H1 (cell line): ENCODE measurements around the gene RINT1. TPM values are rescaled to one million over a fixed set of nuclear protein-coding genes. Genes with fewer than 3 reads are reported as not detected.

ENCODE experiments used
- CTCF ChIA-PET: fragments of 300-600 bp; sonication (Branson Sonifier 250); formaldehyde crosslinking; loops from one replicate; lab custom pipeline; 2021; ENCODE audit not compliant: partially characterized antibody; lab: Charles Lee
- POLR2A ChIA-PET: fragments of 300-600 bp; sonication (Branson Sonifier 250); formaldehyde crosslinking; loops from one replicate; lab custom pipeline; 2021; ENCODE audit warnings: inconsistent platforms; ENCODE audit not compliant: partially characterized antibody; lab: Charles Lee
- DNase-seq, 2 experiments: peaks; one replicate each; pipeline versions ENCODE4 v3.0.0 to v3.0.0-alpha.2; 2010 to 2022; ENCODE audit warnings: low spot score in 2 of 2, low read depth in 1 of 2, mixed read lengths in 1 of 2
- FAIRE-seq: peaks from 2 replicates; lab custom pipeline; 2011; peaks lifted over from hg19 to GRCh38; lab: Jason Lieb, UNC
- H2AFZ ChIP-seq: 2 replicates; pipeline ENCODE4 v1.8.1; 2012; ENCODE audit warnings: low read length, inconsistent platforms
- H2AK5ac ChIP-seq: 2 replicates; pipeline ENCODE4 v1.6.1; 2013; ENCODE audit warnings: low read depth, low read length
- H2BK120ac ChIP-seq: replicated peaks from 2 replicates; pipeline ENCODE3; 2013; ENCODE audit warnings: low read depth, low read length, inconsistent platforms
- H2BK12ac ChIP-seq: 2 replicates; pipeline ENCODE4 v1.6.1; 2013; ENCODE audit warnings: low read depth, low read length
- H2BK15ac ChIP-seq: 2 replicates; pipeline ENCODE4 v1.6.1; 2013; ENCODE audit warnings: low read length
- H2BK20ac ChIP-seq: 2 replicates; pipeline ENCODE4 v1.6.1; 2013; ENCODE audit warnings: low read length
- H2BK5ac ChIP-seq: 2 replicates; pipeline ENCODE4 v1.6.1; 2013; ENCODE audit warnings: low read depth, low read length
- H3K14ac ChIP-seq: 2 replicates; pipeline ENCODE4 v1.6.1; 2013; ENCODE audit warnings: inconsistent platforms; ENCODE audit not compliant: insufficient read length
- H3K18ac ChIP-seq: 2 replicates; pipeline ENCODE4 v1.6.1; 2013; ENCODE audit warnings: low read length; ENCODE audit errors: extremely low read depth
- H3K23ac ChIP-seq: 2 replicates; pipeline ENCODE4 v1.6.1; 2013; ENCODE audit warnings: inconsistent platforms; ENCODE audit not compliant: insufficient read length
- H3K23me2 ChIP-seq: 2 replicates; pipeline ENCODE4 v1.6.1; 2013; ENCODE audit warnings: low read depth, low read length
- H3K27ac ChIP-seq: 2 replicates; pipeline ENCODE4 v1.6.1; 2011; ENCODE audit warnings: low read depth, low read length, inconsistent platforms
- H3K27me3 ChIP-seq, 4 experiments: replicated peaks in 1 of 4; 1 replicate in 1 of 4; 2 replicates in 3 of 4; pipeline versions ENCODE4 v1.6.1 to v1.8.1; 2011 to 2013; ENCODE audit warnings: low read length in 3 of 4, mild to moderate bottlenecking in 3 of 4, inconsistent platforms in 2 of 4, mixed read lengths in 2 of 4, moderate library complexity in 1 of 4; ENCODE audit not compliant: control insufficient read depth in 3 of 4, insufficient read depth in 3 of 4; ENCODE audit errors: extremely low read depth in 1 of 4
- H3K36me3 ChIP-seq, 4 experiments: 2 replicates each; pipeline versions ENCODE4 v1.6.1 to v1.8.1; 2011 to 2013; ENCODE audit warnings: mild to moderate bottlenecking in 4 of 4, low read length in 3 of 4, moderate library complexity in 2 of 4, control low read depth in 1 of 4, inconsistent platforms in 1 of 4; ENCODE audit not compliant: insufficient read depth in 4 of 4, control insufficient read depth in 2 of 4
- H3K4ac ChIP-seq: replicated peaks from 2 replicates; pipeline ENCODE3; 2013; ENCODE audit warnings: low read length, low read depth, mixed read lengths, inconsistent platforms; ENCODE audit not compliant: insufficient read length
- H3K4me1 ChIP-seq, 4 experiments: replicated peaks in 1 of 4; 1 replicate in 1 of 4; 2 replicates in 3 of 4; pipeline versions ENCODE4 v1.6.1 to v1.8.1; 2011 to 2013; ENCODE audit warnings: low read length in 3 of 4, inconsistent platforms in 2 of 4, mixed read lengths in 1 of 4; ENCODE audit not compliant: insufficient read depth in 4 of 4, control insufficient read depth in 3 of 4
- H3K4me2 ChIP-seq, 2 experiments: 2 replicates each; pipeline versions ENCODE4 v1.6.1 to v1.8.1; 2011 to 2013; ENCODE audit warnings: low read depth in 2 of 2, low read length in 2 of 2, control low read depth in 1 of 2, inconsistent platforms in 1 of 2, mild to moderate bottlenecking in 1 of 2; ENCODE audit not compliant: insufficient read depth in 1 of 2
- H3K4me3 ChIP-seq, 4 experiments: fragments of 200-600, 300-600 bp in 1 of 4; sonication (generic), shearing (Covaris generic), sonication (Bioruptor Twin) in 1 of 4; 2 replicates each; pipeline versions ENCODE4 v1.5.1 to v1.8.1; 2011 to 2016; ENCODE audit warnings: low read length in 4 of 4, low read depth in 3 of 4, control low read depth in 2 of 4, inconsistent platforms in 2 of 4, mild to moderate bottlenecking in 2 of 4, mixed read lengths in 1 of 4, moderate library complexity in 1 of 4; ENCODE audit not compliant: insufficient read depth in 2 of 4; ENCODE audit errors: extremely low read depth in 1 of 4
- H3K56ac ChIP-seq: replicated peaks from 2 replicates; pipeline ENCODE3; 2013; ENCODE audit warnings: low read depth, mild to moderate bottlenecking, mixed read lengths, low read length, inconsistent platforms; ENCODE audit not compliant: insufficient read length
- H3K79me1 ChIP-seq: 2 replicates; pipeline ENCODE4 v1.6.1; 2013; ENCODE audit warnings: low read depth, low read length, control low read depth
- H3K79me2 ChIP-seq, 2 experiments: 2 replicates each; pipeline versions ENCODE4 v1.6.1 to v1.8.1; 2012 to 2013; ENCODE audit warnings: low read length in 2 of 2, mild to moderate bottlenecking in 2 of 2, inconsistent platforms in 1 of 2; ENCODE audit not compliant: insufficient read depth in 2 of 2, control insufficient read depth in 1 of 2
- H3K9ac ChIP-seq, 4 experiments: replicated peaks in 1 of 4; 1 replicate in 1 of 4; 2 replicates in 3 of 4; pipeline versions ENCODE4 v1.6.1 to v1.8.1; 2011 to 2013; ENCODE audit warnings: low read depth in 3 of 4, low read length in 3 of 4, control low read depth in 2 of 4, mild to moderate bottlenecking in 2 of 4, moderate library complexity in 2 of 4, inconsistent platforms in 1 of 4; ENCODE audit errors: extremely low read depth in 1 of 4
- H3K9me3 ChIP-seq, 2 experiments: 2 replicates each; pipeline versions ENCODE4 v1.6.1 to v1.8.1; 2012 to 2013; ENCODE audit warnings: mild to moderate bottlenecking in 2 of 2, moderate library complexity in 2 of 2, control low read depth in 1 of 2, inconsistent platforms in 1 of 2, low read depth in 1 of 2, low read length in 1 of 2, mixed read lengths in 1 of 2; ENCODE audit not compliant: insufficient read depth in 2 of 2
- H4K20me1 ChIP-seq, 2 experiments: replicated peaks in 1 of 2; 2 replicates each; pipeline versions ENCODE3 to v1.8.1; 2011 to 2013; ENCODE audit warnings: inconsistent platforms in 2 of 2, low read length in 2 of 2, mild to moderate bottlenecking in 1 of 2; ENCODE audit not compliant: insufficient read depth in 2 of 2, control insufficient read depth in 1 of 2
- H4K5ac ChIP-seq: 2 replicates; pipeline ENCODE4 v1.6.1; 2013; ENCODE audit warnings: low read length, low read depth, mixed read lengths, inconsistent platforms; ENCODE audit not compliant: insufficient read length
- H4K8ac ChIP-seq: 2 replicates; pipeline ENCODE4 v1.8.0; 2013; ENCODE audit warnings: mild to moderate bottlenecking, moderate library complexity, low read length, inconsistent platforms; ENCODE audit not compliant: insufficient read depth; ENCODE audit errors: extremely low read depth
- H4K91ac ChIP-seq: replicated peaks from 2 replicates; pipeline ENCODE3; 2013; ENCODE audit warnings: low read length, mixed read lengths, inconsistent platforms; ENCODE audit not compliant: insufficient read length
- RXRA ChIP-seq: IDR thresholded peaks from 2 replicates; pipeline ENCODE4 v1.6.1; 2011; ENCODE audit warnings: low read depth, mild to moderate bottlenecking, low read length, moderate library complexity; ENCODE audit not compliant: insufficient read depth
- WGBS, 2 experiments: shearing (Covaris generic) in 1 of 2; methylation state at CpG; one replicate each; pipeline versions ENCODE4 v1.1.6 to v1.1.7; 2013 to 2015; ENCODE audit warnings: low lambda C conversion rate in 2 of 2, mixed read lengths in 2 of 2, inconsistent platforms in 1 of 2, low coverage in 1 of 2, missing lambda C conversion rate in 1 of 2; ENCODE audit not compliant: insufficient replicate concordance in 2 of 2, insufficient coverage in 1 of 2, insufficient read length in 1 of 2; ENCODE audit errors: extremely low coverage in 1 of 2, missing lambda C conversion rate in 1 of 2; 5-methylcytosine and 5-hydroxymethylcytosine counted together
- polyA plus RNA-seq, 7 experiments: library from polyadenylated mRNA; depleted of rRNA in 3 of 7; stranded (reverse) in 5 of 7; unstranded in 2 of 7; fragments of >200 nt in 5 of 7; fragments of 200-250 nt in 2 of 7; gene quantifications; 1 replicate in 5 of 7; 2 replicates in 1 of 7; 4 replicates in 1 of 7; pipeline versions ENCODE4 v1.2.1 to v1.2.3, GENCODE V29; 2011 to 2013; ENCODE audit warnings: missing spikeins in 2 of 7, mixed read lengths in 2 of 7
- total RNA-seq: library from RNA; stranded (reverse); fragmentation: NEBNext Ultra II Directional; extraction: Animal tissue kit (Norgen Biotek cat#: 25700); gene quantifications from 2 replicates; pipeline ENCODE4 v1.2.1, GENCODE V29; 2021

RINT1 gene
- total and polyA plus RNA-seq, 2 of the 8 experiments (the other 6 are each of a cell fraction or from before 2014, with no cell fraction given) = 7.8 to 21.8 TPM

GRCh38 chr7:105567821-105568220 is 35.8 kb downstream of the RINT1 start:
- Histone ChIP-seq H2AK5ac (no peak overlapping the region), H3K18ac (no peak overlapping the region), H3K23ac (no peak overlapping the region), H3K27me3 (peaks cover 0 to 1% (median 0%) of the 10 kb centered on the region in 4 experiments; a peak in 1 of 7 replicates), H3K27ac (no peak overlapping the region), H3K79me2 (no peaks in the 10 kb centered on the region), H4K8ac (no peak overlapping the region), H2BK20ac (no peak overlapping the region), H2BK15ac (no peak overlapping the region), H3K9me3 (no peaks in the 10 kb centered on the region), H4K20me1 (no peaks in the 10 kb centered on the region), H2BK120ac (no peak overlapping the region), H3K79me1 (no peaks in the 10 kb centered on the region; the same call in 1 of the 2 replicates), H2BK12ac (no peak overlapping the region), H3K4me1 (no peaks in the 10 kb centered on the region), H2BK5ac (no peak overlapping the region), H3K56ac (no peak overlapping the region), H3K4me3 (no peak overlapping the region), H3K9ac (no peak overlapping the region), H3K4ac (no peak overlapping the region), H4K5ac (no peak overlapping the region), H3K14ac (no peak overlapping the region), H3K23me2 (no peaks in the 10 kb centered on the region), H3K36me3 (peaks cover 2 to 45% (median 17%) of the 10 kb centered on the region in 4 experiments), H3K4me2 (no peak overlapping the region), H2AFZ (no peak overlapping the region), H4K91ac (no peak overlapping the region)
- no peak for TF ChIP-seq RXRA
- no peak for FAIRE-seq
- no peak for DNase-seq
- WGBS, 2 experiments = 91% methylated on average over 3 of the region's 3 CpGs; no CpG with 5 or more reads in 1 of the 2 experiments
- ChIA-PET CTCF (interaction anchor here (0.8 to 2.7 kb wide), 2 partner anchors 12 to 35 kb away, joined by 3 to 12 read pairs; partner anchors contain the start of gene RINT1), POLR2A (interaction anchor here (1.0 to 1.2 kb wide), 2 partner anchors 22 to 36 kb away, joined by 3 read pairs; partner anchors contain the start of gene RINT1)
